GM12891 (cell line): ENCODE results near the gene TGM4.

ENCODE experiments used
- PAX5 ChIP-seq: IDR thresholded peaks from 2 replicates; pipeline ENCODE4 v1.6.1; 2011; ENCODE audit warnings: low read length, moderate library complexity, mild to moderate bottlenecking; ENCODE audit not compliant: insufficient read depth, severe bottlenecking
- POLR2A ChIP-seq: IDR thresholded peaks from 2 replicates; pipeline ENCODE4 v1.6.1; 2011; ENCODE audit warnings: low read depth, low read length, control low read depth
- POLR2AphosphoS5 ChIP-seq: IDR thresholded peaks from 2 replicates; pipeline ENCODE4 v1.6.1; 2011; ENCODE audit warnings: low read depth, low read length, control low read depth
- POU2F2 ChIP-seq: IDR thresholded peaks from 2 replicates; pipeline ENCODE4 v1.6.1; 2011; ENCODE audit warnings: low read depth, mild to moderate bottlenecking, control low read depth, low read length, moderate library complexity
- SPI1 ChIP-seq: IDR thresholded peaks from 2 replicates; pipeline ENCODE4 v1.6.1; 2011; ENCODE audit warnings: low read depth, low read length, control low read depth
- TAF1 ChIP-seq: IDR thresholded peaks from 2 replicates; pipeline ENCODE4 v1.6.1; 2011; ENCODE audit warnings: low read depth, low read length, control low read depth

- TF ChIP-seq POLR2A (no peak), TAF1 (no peak), SPI1 (no peak), POLR2AphosphoS5 (no peak), PAX5 (no peak), POU2F2 (no peak)
Measured at GRCh38 chr3:44865272-44866035, 9.0 kb upstream of the TGM4 start.
